Tibial nerve (tissue), 4 donors: Measurements from ENCODE around the gene SLC6A13. TPM values are rescaled to one million over a fixed set of nuclear protein-coding genes. Genes with fewer than 3 reads are reported as not detected.

ENCODE experiments used
- DNase-seq, 2 donors: peaks; one replicate each; pipeline ENCODE4 v3.0.0-alpha.2; 2019; ENCODE audit warnings: low spot score in 2 of 2
- H3K27ac ChIP-seq, 4 donors: fragments of 200-600 bp; sonication (generic) in 3 of 4; one replicate each; pipeline ENCODE4 v1.5.1; 2017 to 2019; ENCODE audit warnings: mild to moderate bottlenecking in 1 of 4
- H3K27me3 ChIP-seq, 2 donors: fragments of 200-600 bp; sonication (generic) in 1 of 2; one replicate each; pipeline versions ENCODE4 v1.5.1 to v1.6.0; 2017 to 2019
- H3K36me3 ChIP-seq, 3 donors: fragments of 200-600 bp; sonication (generic); one replicate each; pipeline ENCODE4 v1.5.1; 2018 to 2019
- H3K4me1 ChIP-seq, 4 donors: fragments of 200-600 bp; sonication (generic) in 3 of 4; one replicate each; pipeline ENCODE4 v1.5.1; 2017 to 2019
- H3K4me3 ChIP-seq, 4 donors: fragments of 200-600 bp; sonication (generic) in 3 of 4; one replicate each; pipeline ENCODE4 v1.5.1; 2017 to 2019; ENCODE audit warnings: mild to moderate bottlenecking in 1 of 4, moderate library complexity in 1 of 4
- H3K9me3 ChIP-seq, 4 donors: fragments of 200-600 bp; sonication (generic) in 3 of 4; one replicate each; pipeline ENCODE4 v1.5.1; 2017 to 2019
- EP300 ChIP-seq, 2 donors: sonication (generic); formaldehyde crosslinking; IDR thresholded peaks; one replicate each; pipeline ENCODE4 v1.6.1; 2017; ENCODE audit warnings: antibody characterized with exemption in 2 of 2, mild to moderate bottlenecking in 1 of 2
- POLR2A ChIP-seq, 2 donors: fragments of 450-650 bp; IDR thresholded peaks; one replicate each; pipeline ENCODE4 v1.6.1; 2017; ENCODE audit warnings: antibody characterized with exemption in 2 of 2, mild to moderate bottlenecking in 2 of 2, moderate library complexity in 2 of 2
- WGBS, 2 donors: methylation state at CpG; one replicate each; pipeline ENCODE4 v1.1.5; 2018; 5-methylcytosine and 5-hydroxymethylcytosine counted together
- total RNA-seq, 4 donors: library from RNA; depleted of rRNA; stranded (reverse); fragments of >200 nt; gene quantifications; one replicate each; pipeline ENCODE4 v1.1.0, GENCODE V29; 2016
- TF ChIP-seq, protein P1 (sequence below), 5 experiments: fragments of 200-600 bp in 3 of 5; fragments of 450-650 bp in 2 of 5; sonication (generic) in 3 of 5; IDR thresholded peaks; one replicate each; pipeline ENCODE4 v1.5.1; 2016 to 2019; ENCODE audit warnings: antibody characterized with exemption in 5 of 5, mild to moderate bottlenecking in 3 of 5, moderate library complexity in 2 of 5

Gene SLC6A13
- total RNA-seq, 4 donors from 2014 or later: 0.21 to 1.5 TPM; not detected in 2

DNA sequence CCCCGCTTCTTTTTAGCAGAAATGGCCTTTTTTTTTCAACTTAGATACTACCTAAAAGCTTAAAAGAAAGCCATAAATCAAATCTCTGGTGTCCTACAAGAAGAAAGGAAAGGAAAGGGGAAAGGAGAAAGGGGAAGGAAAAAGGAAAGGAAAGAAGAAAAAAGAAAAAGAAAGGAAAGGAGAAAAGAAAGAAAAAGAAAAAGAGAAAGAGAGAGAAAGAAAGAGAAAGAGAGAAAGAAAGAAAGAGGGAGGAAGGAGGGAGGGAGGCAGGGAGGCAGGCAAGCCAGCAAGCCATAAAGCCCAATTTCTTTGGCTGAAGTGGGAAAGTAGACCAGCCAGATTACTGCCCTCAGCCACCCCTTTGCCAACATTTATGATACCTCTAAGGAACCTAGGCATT, 32.5 kb upstream of the SLC6A13 start:
- H3K4me1 ChIP-seq: no peaks in the 10 kb centered on the region
- H3K36me3 ChIP-seq: peaks cover 2 to 99% (median 17%) of the 10 kb centered on the region in 3 donors
- H3K9me3 ChIP-seq: no peaks in the 10 kb centered on the region
- H3K27ac ChIP-seq: no peak overlapping the region
- WGBS, 2 donors: 89 to 100% methylated on average over 1 of the region's 1 CpG
- H3K4me3 ChIP-seq: no peak overlapping the region
- no peaks in the 10 kb centered on the region for H3K27me3 ChIP-seq
- TF ChIP-seq EP300 (IDR thresholded peaks at IDR 0.05) (no peak), POLR2A (IDR thresholded peaks at IDR 0.05) (no peak)
- TF ChIP-seq, protein P1, sequence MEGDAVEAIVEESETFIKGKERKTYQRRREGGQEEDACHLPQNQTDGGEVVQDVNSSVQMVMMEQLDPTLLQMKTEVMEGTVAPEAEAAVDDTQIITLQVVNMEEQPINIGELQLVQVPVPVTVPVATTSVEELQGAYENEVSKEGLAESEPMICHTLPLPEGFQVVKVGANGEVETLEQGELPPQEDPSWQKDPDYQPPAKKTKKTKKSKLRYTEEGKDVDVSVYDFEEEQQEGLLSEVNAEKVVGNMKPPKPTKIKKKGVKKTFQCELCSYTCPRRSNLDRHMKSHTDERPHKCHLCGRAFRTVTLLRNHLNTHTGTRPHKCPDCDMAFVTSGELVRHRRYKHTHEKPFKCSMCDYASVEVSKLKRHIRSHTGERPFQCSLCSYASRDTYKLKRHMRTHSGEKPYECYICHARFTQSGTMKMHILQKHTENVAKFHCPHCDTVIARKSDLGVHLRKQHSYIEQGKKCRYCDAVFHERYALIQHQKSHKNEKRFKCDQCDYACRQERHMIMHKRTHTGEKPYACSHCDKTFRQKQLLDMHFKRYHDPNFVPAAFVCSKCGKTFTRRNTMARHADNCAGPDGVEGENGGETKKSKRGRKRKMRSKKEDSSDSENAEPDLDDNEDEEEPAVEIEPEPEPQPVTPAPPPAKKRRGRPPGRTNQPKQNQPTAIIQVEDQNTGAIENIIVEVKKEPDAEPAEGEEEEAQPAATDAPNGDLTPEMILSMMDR (IDR thresholded peaks at IDR 0.05): no peak
- no peak for DNase-seq

DNA sequence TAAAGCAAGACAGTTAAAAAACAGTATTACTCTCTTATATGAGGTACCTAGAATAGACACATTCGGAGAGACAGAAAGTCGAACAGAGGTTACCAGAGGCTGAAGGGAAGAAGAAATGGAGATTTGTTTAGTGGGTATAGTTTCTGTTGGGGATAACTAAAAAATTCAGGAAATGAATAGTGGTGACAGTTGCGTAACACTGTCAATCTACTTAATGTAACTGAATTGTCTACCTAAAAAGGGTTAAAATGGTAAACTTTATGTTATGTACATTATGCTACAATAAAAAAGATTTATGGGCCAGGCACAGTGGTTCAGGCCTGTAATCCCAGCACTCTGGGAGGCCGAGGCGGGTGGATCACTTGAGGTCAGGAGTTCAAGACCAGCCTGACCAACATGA, 30.6 kb upstream of the SLC6A13 start:
- TF ChIP-seq POLR2A (IDR thresholded peaks at IDR 0.05): no peak
- TF ChIP-seq EP300 (IDR thresholded peaks at IDR 0.05): no peak
- TF ChIP-seq, protein P1 (IDR thresholded peaks at IDR 0.05): no peak
- WGBS, 2 donors: 74 to 82% methylated on average over 5 of the region's 5 CpGs
- DNase-seq: no peak
- Histone ChIP-seq H3K4me3 (no peak overlapping the region), H3K27ac (no peak overlapping the region), H3K4me1 (no peaks in the 10 kb centered on the region), H3K27me3 (no peaks in the 10 kb centered on the region), H3K36me3 (peaks cover 2 to 84% (median 17%) of the 10 kb centered on the region in 3 donors), H3K9me3 (no peaks in the 10 kb centered on the region)

DNA sequence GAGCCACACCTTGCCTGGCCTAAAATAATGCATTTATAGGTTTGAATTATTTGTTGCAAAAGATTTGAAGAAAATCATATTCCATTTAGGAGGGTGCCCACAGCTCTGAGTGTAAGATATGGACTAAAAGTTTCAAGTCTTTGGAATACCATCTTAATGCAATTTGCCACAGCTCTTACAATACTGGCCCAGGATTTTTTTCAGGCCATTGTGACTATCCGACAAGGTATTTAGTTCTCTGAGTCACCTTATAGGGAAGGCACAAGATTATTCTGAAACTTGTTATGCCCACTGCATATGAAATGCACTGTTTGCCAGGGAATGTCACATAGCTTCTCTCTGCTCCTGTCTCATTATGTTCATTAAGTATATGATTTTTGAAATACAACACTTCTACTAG, 29.6 kb upstream of the SLC6A13 start:
- peaks cover 2 to 79% (median 17%) of the 10 kb centered on the region in 3 donors for H3K36me3 ChIP-seq
- 94 to 96% methylated on average over 1 of the region's 1 CpG for WGBS, 2 donors
- H3K9me3 ChIP-seq: no peaks in the 10 kb centered on the region
- no peak for TF ChIP-seq POLR2A (IDR thresholded peaks at IDR 0.05)
- TF ChIP-seq EP300 (IDR thresholded peaks at IDR 0.05): no peak
- TF ChIP-seq, protein P1 (IDR thresholded peaks at IDR 0.05): no peak
- no peak for DNase-seq
- H3K4me1 ChIP-seq: no peaks in the 10 kb centered on the region
- no peak overlapping the region for H3K27ac ChIP-seq
- H3K27me3 ChIP-seq: no peaks in the 10 kb centered on the region
- no peak overlapping the region for H3K4me3 ChIP-seq

DNA sequence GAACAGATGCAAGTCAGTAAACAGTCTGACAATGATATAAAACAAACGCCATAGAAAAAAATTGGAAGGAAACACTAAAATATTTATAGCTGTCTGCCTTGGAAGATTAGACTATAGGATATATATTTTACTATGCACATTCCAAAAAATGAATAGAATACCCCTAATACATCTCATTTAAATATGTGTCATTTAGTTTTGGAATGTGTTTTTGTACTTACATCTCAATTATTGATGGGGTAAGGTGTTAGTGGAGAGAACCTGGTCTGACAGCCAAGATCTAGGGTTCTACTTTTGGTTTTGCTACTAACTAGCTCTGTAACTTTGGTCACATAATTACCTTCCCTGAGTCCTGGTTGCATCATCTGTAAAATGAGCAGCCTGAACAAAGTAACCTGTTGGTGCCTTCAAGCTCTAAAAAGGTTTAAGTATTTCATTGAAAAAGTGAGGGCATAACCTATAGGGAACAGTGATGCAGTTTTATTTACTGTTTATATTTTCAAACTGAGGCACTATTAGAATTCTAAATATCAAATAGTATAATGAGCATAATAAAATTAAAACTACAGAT, 28.6 kb upstream of the SLC6A13 start:
- H3K27ac ChIP-seq: no peak overlapping the region
- no peaks in the 10 kb centered on the region for H3K4me1 ChIP-seq
- no peak for DNase-seq
- H3K4me3 ChIP-seq: no peak overlapping the region
- TF ChIP-seq EP300 (IDR thresholded peaks at IDR 0.05) (no peak), POLR2A (IDR thresholded peaks at IDR 0.05) (no peak)
- TF ChIP-seq, protein P1 (IDR thresholded peaks at IDR 0.05): no peak
- peaks cover 2 to 72% (median 17%) of the 10 kb centered on the region in 3 donors for H3K36me3 ChIP-seq
- no peaks in the 10 kb centered on the region for H3K9me3 ChIP-seq
- H3K27me3 ChIP-seq: no peaks in the 10 kb centered on the region
- 82 to 87% methylated on average over 1 of the region's 1 CpG for WGBS, 2 donors

DNA sequence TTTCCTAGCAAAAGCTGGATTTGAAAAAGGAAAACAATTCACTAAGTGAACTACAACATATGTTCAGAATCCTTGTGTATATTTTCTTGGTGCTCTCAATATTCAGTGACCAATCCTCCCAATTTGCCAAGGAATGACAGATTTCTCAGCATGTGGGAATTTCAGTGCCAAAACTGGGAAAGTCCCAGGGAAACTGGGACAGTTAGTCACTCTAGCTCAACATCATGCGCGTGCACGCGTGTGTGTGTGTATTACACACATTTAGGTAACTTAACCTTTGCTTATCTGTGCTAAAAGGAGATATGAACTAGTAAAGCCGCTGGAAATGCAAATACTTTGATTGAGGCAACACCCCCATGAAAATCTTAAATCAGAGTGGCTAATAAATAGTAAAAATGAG, 26.1 kb upstream of the SLC6A13 start:
- TF ChIP-seq EP300 (IDR thresholded peaks at IDR 0.05) (no peak), POLR2A (IDR thresholded peaks at IDR 0.05) (no peak)
- TF ChIP-seq, protein P1 (IDR thresholded peaks at IDR 0.05): no peak
- Histone ChIP-seq H3K27me3 (no peaks in the 10 kb centered on the region), H3K4me1 (no peaks in the 10 kb centered on the region), H3K27ac (no peak overlapping the region), H3K36me3 (peaks cover 0 to 70% (median 13%) of the 10 kb centered on the region in 3 donors), H3K9me3 (no peaks in the 10 kb centered on the region), H3K4me3 (no peak overlapping the region)
- WGBS, 2 donors: 86 to 93% methylated on average over 5 of the region's 5 CpGs
- DNase-seq: no peak
